HL-60 (cell line): Measurements from ENCODE around the gene CLSTN2.

ENCODE experiments used
- GABPA ChIP-seq: IDR thresholded peaks from 2 replicates; pipeline ENCODE4 v1.6.1; 2012; ENCODE audit warnings: low read depth
- POLR2AphosphoS5 ChIP-seq: IDR thresholded peaks from 2 replicates; pipeline ENCODE4 v1.6.1; 2012; ENCODE audit warnings: low read depth
- SPI1 ChIP-seq: IDR thresholded peaks from 2 replicates; pipeline ENCODE4 v1.6.1; 2012; ENCODE audit warnings: low read depth, mild to moderate bottlenecking, borderline replicate concordance
- TF ChIP-seq, protein P1 (sequence below): IDR thresholded peaks from one replicate; pipeline ENCODE4 v1.5.1; 2011; ENCODE audit warnings: low read length, control low read depth, inconsistent platforms; ENCODE audit not compliant: insufficient read depth
- TF ChIP-seq, protein P2 (sequence below): IDR thresholded peaks from 2 replicates; pipeline ENCODE4 v1.6.1; 2012; ENCODE audit warnings: low read depth; ENCODE audit not compliant: insufficient replicate concordance

DNA sequence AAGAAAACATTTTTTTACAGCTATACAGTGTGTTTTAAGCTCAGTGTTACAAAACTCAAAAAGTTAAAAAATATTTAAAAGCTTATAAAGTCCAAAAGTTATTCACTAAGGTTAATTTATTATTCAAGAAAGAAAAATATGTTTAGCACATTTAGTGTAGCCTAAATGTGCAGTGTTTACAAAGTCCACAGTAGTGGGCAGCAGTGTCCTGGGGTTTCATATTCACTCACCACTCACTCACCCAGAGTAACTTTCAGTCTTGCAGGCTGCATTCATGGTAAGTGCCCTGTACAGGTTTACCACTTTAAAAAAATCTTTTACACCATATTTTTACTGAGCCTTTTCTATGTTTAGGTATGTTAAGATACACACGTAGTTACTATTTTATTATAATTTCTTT is 442.7 kb downstream of the CLSTN2 start:
- TF ChIP-seq, protein P1, sequence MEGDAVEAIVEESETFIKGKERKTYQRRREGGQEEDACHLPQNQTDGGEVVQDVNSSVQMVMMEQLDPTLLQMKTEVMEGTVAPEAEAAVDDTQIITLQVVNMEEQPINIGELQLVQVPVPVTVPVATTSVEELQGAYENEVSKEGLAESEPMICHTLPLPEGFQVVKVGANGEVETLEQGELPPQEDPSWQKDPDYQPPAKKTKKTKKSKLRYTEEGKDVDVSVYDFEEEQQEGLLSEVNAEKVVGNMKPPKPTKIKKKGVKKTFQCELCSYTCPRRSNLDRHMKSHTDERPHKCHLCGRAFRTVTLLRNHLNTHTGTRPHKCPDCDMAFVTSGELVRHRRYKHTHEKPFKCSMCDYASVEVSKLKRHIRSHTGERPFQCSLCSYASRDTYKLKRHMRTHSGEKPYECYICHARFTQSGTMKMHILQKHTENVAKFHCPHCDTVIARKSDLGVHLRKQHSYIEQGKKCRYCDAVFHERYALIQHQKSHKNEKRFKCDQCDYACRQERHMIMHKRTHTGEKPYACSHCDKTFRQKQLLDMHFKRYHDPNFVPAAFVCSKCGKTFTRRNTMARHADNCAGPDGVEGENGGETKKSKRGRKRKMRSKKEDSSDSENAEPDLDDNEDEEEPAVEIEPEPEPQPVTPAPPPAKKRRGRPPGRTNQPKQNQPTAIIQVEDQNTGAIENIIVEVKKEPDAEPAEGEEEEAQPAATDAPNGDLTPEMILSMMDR, result no peak
- TF ChIP-seq, protein P2, sequence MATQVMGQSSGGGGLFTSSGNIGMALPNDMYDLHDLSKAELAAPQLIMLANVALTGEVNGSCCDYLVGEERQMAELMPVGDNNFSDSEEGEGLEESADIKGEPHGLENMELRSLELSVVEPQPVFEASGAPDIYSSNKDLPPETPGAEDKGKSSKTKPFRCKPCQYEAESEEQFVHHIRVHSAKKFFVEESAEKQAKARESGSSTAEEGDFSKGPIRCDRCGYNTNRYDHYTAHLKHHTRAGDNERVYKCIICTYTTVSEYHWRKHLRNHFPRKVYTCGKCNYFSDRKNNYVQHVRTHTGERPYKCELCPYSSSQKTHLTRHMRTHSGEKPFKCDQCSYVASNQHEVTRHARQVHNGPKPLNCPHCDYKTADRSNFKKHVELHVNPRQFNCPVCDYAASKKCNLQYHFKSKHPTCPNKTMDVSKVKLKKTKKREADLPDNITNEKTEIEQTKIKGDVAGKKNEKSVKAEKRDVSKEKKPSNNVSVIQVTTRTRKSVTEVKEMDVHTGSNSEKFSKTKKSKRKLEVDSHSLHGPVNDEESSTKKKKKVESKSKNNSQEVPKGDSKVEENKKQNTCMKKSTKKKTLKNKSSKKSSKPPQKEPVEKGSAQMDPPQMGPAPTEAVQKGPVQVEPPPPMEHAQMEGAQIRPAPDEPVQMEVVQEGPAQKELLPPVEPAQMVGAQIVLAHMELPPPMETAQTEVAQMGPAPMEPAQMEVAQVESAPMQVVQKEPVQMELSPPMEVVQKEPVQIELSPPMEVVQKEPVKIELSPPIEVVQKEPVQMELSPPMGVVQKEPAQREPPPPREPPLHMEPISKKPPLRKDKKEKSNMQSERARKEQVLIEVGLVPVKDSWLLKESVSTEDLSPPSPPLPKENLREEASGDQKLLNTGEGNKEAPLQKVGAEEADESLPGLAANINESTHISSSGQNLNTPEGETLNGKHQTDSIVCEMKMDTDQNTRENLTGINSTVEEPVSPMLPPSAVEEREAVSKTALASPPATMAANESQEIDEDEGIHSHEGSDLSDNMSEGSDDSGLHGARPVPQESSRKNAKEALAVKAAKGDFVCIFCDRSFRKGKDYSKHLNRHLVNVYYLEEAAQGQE, result no peak
- TF ChIP-seq POLR2AphosphoS5 (no peak), SPI1 (no peak), GABPA (no peak)
